GM12891 (cell line): ENCODE results near the gene TAS2R13.

ENCODE experiments used
- PAX5 ChIP-seq: IDR thresholded peaks from 2 replicates; pipeline ENCODE4 v1.6.1; 2011; ENCODE audit warnings: low read length, moderate library complexity, mild to moderate bottlenecking; ENCODE audit not compliant: insufficient read depth, severe bottlenecking
- POLR2A ChIP-seq: IDR thresholded peaks from 2 replicates; pipeline ENCODE4 v1.6.1; 2011; ENCODE audit warnings: low read depth, low read length, control low read depth
- POLR2AphosphoS5 ChIP-seq: IDR thresholded peaks from 2 replicates; pipeline ENCODE4 v1.6.1; 2011; ENCODE audit warnings: low read depth, low read length, control low read depth
- POU2F2 ChIP-seq: IDR thresholded peaks from 2 replicates; pipeline ENCODE4 v1.6.1; 2011; ENCODE audit warnings: low read depth, mild to moderate bottlenecking, control low read depth, low read length, moderate library complexity
- SPI1 ChIP-seq: IDR thresholded peaks from 2 replicates; pipeline ENCODE4 v1.6.1; 2011; ENCODE audit warnings: low read depth, low read length, control low read depth
- TAF1 ChIP-seq: IDR thresholded peaks from 2 replicates; pipeline ENCODE4 v1.6.1; 2011; ENCODE audit warnings: low read depth, low read length, control low read depth

- TF ChIP-seq SPI1, result no peak
- TF ChIP-seq POLR2A, result no peak
- no peak for TF ChIP-seq POLR2AphosphoS5
- TF ChIP-seq TAF1, result no peak
- TF ChIP-seq POU2F2, result no peak
- TF ChIP-seq PAX5, result no peak
Observed at GRCh38 chr12:10909462-10909861, at the start of gene TAS2R13.
